GM18873 (cell line): ENCODE measurements around the gene SNTN.
"Not testable (repeated sequence)": the region's sequence is repeated elsewhere in the genome, so short reads cannot be mapped to it uniquely, and the experiment has no call there.

ENCODE experiments used
- ATAC-seq: cut with Tn5 transposase; IDR thresholded peaks from one replicate; pipeline ENCODE4 v1.9.1; 2021; ENCODE audit warnings: mild to moderate bottlenecking, moderate library complexity, moderate number of reproducible peaks; ENCODE audit not compliant: unreplicated experiment, low FRiP score

Gene SNTN

GRCh38 chr3:63652066-63652725, at the start of gene SNTN:
Gene SNTN, plus strand, starts transcription at chr3:63652675. Its CDS starts 13 bp downstream, at chr3:63652688.
- no peak for ATAC-seq

- ATAC-seq: no peak
Observed at GRCh38 chr3:63607716-63608115, 44.8 kb upstream of the SNTN start.

- no peak for ATAC-seq
Observed at GRCh38 chr3:63609408-63609807, 43.1 kb upstream of the SNTN start.

- ATAC-seq: no peak
Observed at GRCh38 chr3:63609834-63610233, 42.6 kb upstream of the SNTN start.

GRCh38 chr3:63611382-63611781, 41.1 kb upstream of the SNTN start:
- ATAC-seq: no peak

GRCh38 chr3:63613561-63613960, 38.9 kb upstream of the SNTN start:
- ATAC-seq: no peak

GRCh38 chr3:63617391-63617790, 35.1 kb upstream of the SNTN start:
- ATAC-seq: no peak

- no peak for ATAC-seq
Observed at GRCh38 chr3:63624941-63625560, 27.4 kb upstream of the SNTN start.

GRCh38 chr3:63631670-63632069, 20.8 kb upstream of the SNTN start:
- no peak for ATAC-seq

GRCh38 chr3:63635186-63635585, 17.3 kb upstream of the SNTN start:
- no peak for ATAC-seq

- no peak for ATAC-seq
Observed at GRCh38 chr3:63639806-63640205, 12.7 kb upstream of the SNTN start.

- ATAC-seq: no peak
Observed at GRCh38 chr3:63642488-63642887, 10.0 kb upstream of the SNTN start.

GRCh38 chr3:63644212-63644797, 8.2 kb upstream of the SNTN start:
- no peak for ATAC-seq

- ATAC-seq: not testable (repeated sequence)
Observed at GRCh38 chr3:63644928-63645781, 7.3 kb upstream of the SNTN start.

GRCh38 chr3:63654211-63654610, 1.7 kb downstream of the SNTN start:
- ATAC-seq: no peak

GRCh38 chr3:63654931-63655330, 2.5 kb downstream of the SNTN start:
- no peak for ATAC-seq

GRCh38 chr3:63655519-63655918, 3.0 kb downstream of the SNTN start:
- no peak for ATAC-seq

GRCh38 chr3:63656786-63657185, 4.3 kb downstream of the SNTN start:
- ATAC-seq: no peak

- no peak for ATAC-seq
Observed at GRCh38 chr3:63661242-63661641, 8.8 kb downstream of the SNTN start.

GRCh38 chr3:63662011-63662410, 9.5 kb downstream of the SNTN start:
- ATAC-seq: no peak

- no peak for ATAC-seq
Observed at GRCh38 chr3:63662500-63662899, 10.0 kb downstream of the SNTN start.
